ENCODE measurements around the gene SETD5. TPM values are rescaled to one million over a fixed set of nuclear protein-coding genes. Genes with fewer than 3 reads are reported as not detected.

The SETD5 gene
- total and polyA plus RNA-seq, 7 donors, result 8.6 to 149 (median 69.9) TPM

DNA sequence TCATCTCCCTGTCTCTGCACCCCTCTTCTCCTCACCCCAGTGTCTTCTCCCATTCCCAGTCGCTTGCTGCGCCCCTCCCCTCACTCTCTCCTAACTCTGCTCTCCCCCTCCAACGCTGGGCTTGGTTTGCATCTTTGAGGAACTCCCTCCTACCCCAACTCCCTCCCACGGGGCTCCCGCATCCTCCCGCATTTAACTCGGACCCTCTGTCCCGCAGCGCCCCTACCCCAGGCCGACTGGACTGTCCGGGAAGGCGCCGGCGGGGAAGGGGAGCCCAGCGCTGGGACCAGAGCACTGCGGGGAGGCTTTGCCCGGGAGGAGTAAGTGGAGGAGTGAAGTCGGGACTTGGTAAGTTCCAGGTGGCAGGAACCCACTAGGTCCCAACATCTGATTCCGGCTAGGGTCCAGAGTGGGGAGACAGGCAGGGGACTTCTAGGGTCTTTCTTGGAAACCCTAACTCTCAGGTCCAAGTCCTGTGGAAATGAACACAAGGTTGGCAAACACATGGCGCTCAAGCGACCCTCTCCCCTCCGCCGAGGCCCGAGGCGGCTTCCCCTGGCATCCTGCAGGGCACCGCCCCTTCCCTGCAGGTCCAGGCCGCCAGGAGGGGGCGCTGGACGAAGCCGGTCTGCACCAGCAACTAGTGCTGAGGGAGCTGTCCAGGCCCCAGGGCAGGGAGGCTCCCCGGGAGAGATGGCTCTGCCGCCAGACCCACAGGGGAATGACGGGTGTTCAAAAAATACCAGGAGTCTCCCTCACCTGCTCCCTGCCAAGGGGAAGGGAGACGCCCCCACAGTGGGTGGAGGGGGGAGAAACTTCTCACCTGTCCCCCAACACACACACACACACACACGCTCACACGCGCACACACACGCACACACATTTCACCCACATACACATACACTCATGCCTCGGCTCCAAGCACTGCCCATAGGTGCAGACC is 103.0 kb downstream of the SETD5 start:
- no peak for TF ChIP-seq POLR2A (IDR thresholded peaks at IDR 0.05)
- TF ChIP-seq, protein P1, sequence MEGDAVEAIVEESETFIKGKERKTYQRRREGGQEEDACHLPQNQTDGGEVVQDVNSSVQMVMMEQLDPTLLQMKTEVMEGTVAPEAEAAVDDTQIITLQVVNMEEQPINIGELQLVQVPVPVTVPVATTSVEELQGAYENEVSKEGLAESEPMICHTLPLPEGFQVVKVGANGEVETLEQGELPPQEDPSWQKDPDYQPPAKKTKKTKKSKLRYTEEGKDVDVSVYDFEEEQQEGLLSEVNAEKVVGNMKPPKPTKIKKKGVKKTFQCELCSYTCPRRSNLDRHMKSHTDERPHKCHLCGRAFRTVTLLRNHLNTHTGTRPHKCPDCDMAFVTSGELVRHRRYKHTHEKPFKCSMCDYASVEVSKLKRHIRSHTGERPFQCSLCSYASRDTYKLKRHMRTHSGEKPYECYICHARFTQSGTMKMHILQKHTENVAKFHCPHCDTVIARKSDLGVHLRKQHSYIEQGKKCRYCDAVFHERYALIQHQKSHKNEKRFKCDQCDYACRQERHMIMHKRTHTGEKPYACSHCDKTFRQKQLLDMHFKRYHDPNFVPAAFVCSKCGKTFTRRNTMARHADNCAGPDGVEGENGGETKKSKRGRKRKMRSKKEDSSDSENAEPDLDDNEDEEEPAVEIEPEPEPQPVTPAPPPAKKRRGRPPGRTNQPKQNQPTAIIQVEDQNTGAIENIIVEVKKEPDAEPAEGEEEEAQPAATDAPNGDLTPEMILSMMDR (IDR thresholded peaks at IDR 0.05), result peak in 2 of 4 experiments; percentile 18 to 21
- Histone ChIP-seq H3K4me1 (peaks cover 0 to 17% (median 15%) of the 10 kb centered on the region in 4 donors), H3K9me3 (no peaks in the 10 kb centered on the region), H3K4me3 (peak overlapping the region in 1 of 4 donors; percentile 16), H3K36me3 (no peaks in the 10 kb centered on the region), H3K27ac (no peak overlapping the region), H3K27me3 (peaks cover 10 to 41% (median 29%) of the 10 kb centered on the region in 3 donors)
- intact Hi-C loops (cut with DNase I), result no loop called here
- DNase-seq, result no peak
- WGBS, 2 donors, result 13 to 16% methylated on average over 39 of the region's 39 CpGs

DNA sequence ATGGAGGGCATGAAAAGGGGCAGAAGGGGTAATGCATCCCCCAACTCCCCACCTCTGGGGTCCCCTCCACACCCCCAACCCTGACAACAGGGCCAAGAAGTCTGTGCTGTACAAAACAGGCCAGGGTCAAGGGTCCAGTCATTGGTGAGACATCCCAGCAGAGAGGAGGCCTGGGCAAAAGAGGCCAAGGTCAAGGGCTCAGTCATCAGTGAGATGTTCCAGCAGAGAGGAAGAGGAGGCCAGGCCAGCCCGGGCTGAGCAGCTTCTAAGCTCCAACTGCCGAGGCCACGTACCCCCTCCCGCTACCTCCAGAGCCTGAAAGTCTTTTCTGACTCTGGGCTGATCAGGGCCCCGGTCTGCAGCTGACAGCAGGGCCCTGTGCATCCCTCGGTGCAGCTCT is 103.8 kb downstream of the SETD5 start:
- Histone ChIP-seq H3K9me3 (no peaks in the 10 kb centered on the region), H3K27me3 (peaks cover 10 to 41% (median 29%) of the 10 kb centered on the region in 3 donors), H3K36me3 (no peaks in the 10 kb centered on the region), H3K4me1 (peaks cover 0 to 17% (median 15%) of the 10 kb centered on the region in 4 donors), H3K4me3 (no peak overlapping the region), H3K27ac (no peak overlapping the region)
- DNase-seq, result no peak
- TF ChIP-seq, protein P1 (IDR thresholded peaks at IDR 0.05), result no peak
- no peak for TF ChIP-seq POLR2A (IDR thresholded peaks at IDR 0.05)
- TF ChIP-seq EP300 (IDR thresholded peaks at IDR 0.05), result no peak
- TF ChIP-seq POLR2AphosphoS5 (IDR thresholded peaks at IDR 0.05), result no peak
- intact Hi-C loops (cut with DNase I), result no loop called here
- WGBS, 2 donors, result 67 to 73% methylated on average over 6 of the region's 6 CpGs

DNA sequence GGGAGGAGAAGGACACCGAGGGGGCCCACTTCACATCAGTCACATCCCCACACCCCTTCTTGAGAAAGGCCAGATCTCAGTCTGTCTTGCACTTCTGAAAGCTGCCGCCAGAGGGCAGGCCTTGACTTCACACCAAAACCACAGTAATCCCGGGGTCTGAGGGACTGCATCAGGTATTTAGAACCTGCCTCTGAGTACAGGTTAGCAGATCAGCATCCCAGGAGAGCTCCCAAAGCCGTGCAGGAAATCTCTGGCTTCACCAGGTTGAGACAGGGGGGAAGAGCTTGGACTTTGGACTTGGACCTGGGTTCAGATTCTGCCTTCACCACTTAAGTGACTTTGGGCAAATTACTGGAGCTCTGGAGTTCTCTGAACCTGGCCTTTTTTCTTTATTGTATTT is 105.9 kb downstream of the SETD5 start:
- TF ChIP-seq POLR2AphosphoS5 (IDR thresholded peaks at IDR 0.05), result no peak
- TF ChIP-seq, protein P1 (IDR thresholded peaks at IDR 0.05), result peak; percentile 18 to 77 (median 68)
- no peak for TF ChIP-seq EP300 (IDR thresholded peaks at IDR 0.05)
- no peak overlapping the region for H3K27ac ChIP-seq
- H3K4me3 ChIP-seq, result no peak overlapping the region
- no peaks in the 10 kb centered on the region for H3K36me3 ChIP-seq
- 1 to 6% methylated on average over 4 of the region's 4 CpGs for WGBS, 2 donors
- peaks cover 0 to 17% (median 15%) of the 10 kb centered on the region in 4 donors for H3K4me1 ChIP-seq
- peaks cover 10 to 50% (median 33%) of the 10 kb centered on the region in 3 donors for H3K27me3 ChIP-seq
- DNase-seq, result peak; percentile 75
- intact Hi-C loops (cut with DNase I), result no loop called here
- H3K9me3 ChIP-seq, result no peaks in the 10 kb centered on the region

DNA sequence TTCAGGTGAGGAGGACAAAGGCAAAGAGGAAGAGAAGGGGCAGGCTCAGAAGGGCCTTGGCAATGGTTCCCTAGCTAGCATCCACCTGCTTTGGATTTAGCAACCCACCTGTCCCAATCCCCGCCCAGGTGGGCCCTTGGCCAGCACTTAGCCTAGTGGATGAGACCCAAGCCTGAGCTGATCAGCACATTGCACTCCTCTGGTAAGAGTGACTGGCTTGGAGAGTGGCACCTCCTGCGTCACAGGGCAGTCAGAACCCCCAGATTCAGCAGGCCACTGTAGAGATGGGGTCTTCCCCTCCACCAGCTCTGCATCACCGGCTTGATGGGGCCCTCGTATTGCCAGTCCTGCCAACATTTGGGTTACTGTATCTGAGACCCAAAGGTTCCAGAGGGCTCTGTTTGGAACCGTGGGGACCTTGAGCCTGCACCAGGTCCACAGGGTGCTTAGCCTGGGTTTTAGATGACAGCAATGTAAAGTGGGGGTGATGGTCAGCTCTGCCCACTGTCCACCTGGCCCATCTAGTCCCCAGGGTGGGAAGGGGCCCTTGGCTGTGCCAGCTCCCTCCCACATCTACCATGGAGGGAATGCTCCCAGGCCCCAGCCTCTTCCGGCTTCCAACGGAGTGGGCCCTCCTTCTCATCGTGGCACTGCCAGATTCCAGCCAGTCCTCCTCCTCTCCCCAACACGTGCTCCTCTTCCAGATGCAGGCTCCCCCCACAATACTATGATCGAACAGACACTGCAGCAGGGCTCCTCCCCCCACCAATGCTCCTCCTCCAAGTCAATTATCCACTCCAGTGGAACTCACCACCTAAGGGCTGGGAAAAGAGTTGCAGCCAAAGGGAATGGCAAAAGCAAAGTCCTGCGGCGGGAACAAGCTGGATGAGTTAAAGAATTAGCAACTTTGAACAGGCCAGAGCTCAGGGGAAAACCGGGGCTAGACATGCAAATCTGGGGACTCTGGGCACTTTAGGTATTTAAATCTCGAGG is 110.5 kb downstream of the SETD5 start:
- Histone ChIP-seq H3K4me1 (no peaks in the 10 kb centered on the region), H3K36me3 (no peaks in the 10 kb centered on the region), H3K9me3 (no peaks in the 10 kb centered on the region), H3K27me3 (peaks cover 3 to 40% (median 25%) of the 10 kb centered on the region in 3 donors), H3K27ac (no peak overlapping the region), H3K4me3 (no peak overlapping the region)
- 58 to 67% methylated on average over 14 of the region's 14 CpGs for WGBS, 2 donors
- no peak for DNase-seq
- TF ChIP-seq POLR2AphosphoS5 (IDR thresholded peaks at IDR 0.05) (no peak), EP300 (IDR thresholded peaks at IDR 0.05) (no peak), POLR2A (IDR thresholded peaks at IDR 0.05) (no peak)
- TF ChIP-seq, protein P1 (IDR thresholded peaks at IDR 0.05), result no peak
- intact Hi-C loops (cut with DNase I), result no loop called here
